Tibial nerve (tissue), 4 donors: Measurements from ENCODE around the gene CCNQ. TPM values are rescaled to one million over a fixed set of nuclear protein-coding genes. Genes with fewer than 3 reads are reported as not detected.

ENCODE experiments used
- DNase-seq, 2 donors: peaks; one replicate each; pipeline ENCODE4 v3.0.0-alpha.2; 2019; ENCODE audit warnings: low spot score in 2 of 2
- H3K27ac ChIP-seq, 4 donors: fragments of 200-600 bp; sonication (generic) in 3 of 4; one replicate each; pipeline ENCODE4 v1.5.1; 2017 to 2019; ENCODE audit warnings: mild to moderate bottlenecking in 1 of 4
- H3K27me3 ChIP-seq, 2 donors: fragments of 200-600 bp; sonication (generic) in 1 of 2; one replicate each; pipeline versions ENCODE4 v1.5.1 to v1.6.0; 2017 to 2019
- H3K36me3 ChIP-seq, 3 donors: fragments of 200-600 bp; sonication (generic); one replicate each; pipeline ENCODE4 v1.5.1; 2018 to 2019
- H3K4me1 ChIP-seq, 4 donors: fragments of 200-600 bp; sonication (generic) in 3 of 4; one replicate each; pipeline ENCODE4 v1.5.1; 2017 to 2019
- H3K4me3 ChIP-seq, 4 donors: fragments of 200-600 bp; sonication (generic) in 3 of 4; one replicate each; pipeline ENCODE4 v1.5.1; 2017 to 2019; ENCODE audit warnings: mild to moderate bottlenecking in 1 of 4, moderate library complexity in 1 of 4
- H3K9me3 ChIP-seq, 4 donors: fragments of 200-600 bp; sonication (generic) in 3 of 4; one replicate each; pipeline ENCODE4 v1.5.1; 2017 to 2019
- EP300 ChIP-seq, 2 donors: sonication (generic); formaldehyde crosslinking; IDR thresholded peaks; one replicate each; pipeline ENCODE4 v1.6.1; 2017; ENCODE audit warnings: antibody characterized with exemption in 2 of 2, mild to moderate bottlenecking in 1 of 2
- POLR2A ChIP-seq, 2 donors: fragments of 450-650 bp; IDR thresholded peaks; one replicate each; pipeline ENCODE4 v1.6.1; 2017; ENCODE audit warnings: antibody characterized with exemption in 2 of 2, mild to moderate bottlenecking in 2 of 2, moderate library complexity in 2 of 2
- WGBS, 2 donors: methylation state at CpG; one replicate each; pipeline ENCODE4 v1.1.5; 2018; 5-methylcytosine and 5-hydroxymethylcytosine counted together
- total RNA-seq, 4 donors: library from RNA; depleted of rRNA; stranded (reverse); fragments of >200 nt; gene quantifications; one replicate each; pipeline ENCODE4 v1.1.0, GENCODE V29; 2016
- TF ChIP-seq, protein P1 (sequence below), 5 experiments: fragments of 200-600 bp in 3 of 5; fragments of 450-650 bp in 2 of 5; sonication (generic) in 3 of 5; IDR thresholded peaks; one replicate each; pipeline ENCODE4 v1.5.1; 2016 to 2019; ENCODE audit warnings: antibody characterized with exemption in 5 of 5, mild to moderate bottlenecking in 3 of 5, moderate library complexity in 2 of 5

The CCNQ gene
- total RNA-seq, 4 donors from 2014 or later: 26.4 to 36.9 (median 32.2) TPM

DNA sequence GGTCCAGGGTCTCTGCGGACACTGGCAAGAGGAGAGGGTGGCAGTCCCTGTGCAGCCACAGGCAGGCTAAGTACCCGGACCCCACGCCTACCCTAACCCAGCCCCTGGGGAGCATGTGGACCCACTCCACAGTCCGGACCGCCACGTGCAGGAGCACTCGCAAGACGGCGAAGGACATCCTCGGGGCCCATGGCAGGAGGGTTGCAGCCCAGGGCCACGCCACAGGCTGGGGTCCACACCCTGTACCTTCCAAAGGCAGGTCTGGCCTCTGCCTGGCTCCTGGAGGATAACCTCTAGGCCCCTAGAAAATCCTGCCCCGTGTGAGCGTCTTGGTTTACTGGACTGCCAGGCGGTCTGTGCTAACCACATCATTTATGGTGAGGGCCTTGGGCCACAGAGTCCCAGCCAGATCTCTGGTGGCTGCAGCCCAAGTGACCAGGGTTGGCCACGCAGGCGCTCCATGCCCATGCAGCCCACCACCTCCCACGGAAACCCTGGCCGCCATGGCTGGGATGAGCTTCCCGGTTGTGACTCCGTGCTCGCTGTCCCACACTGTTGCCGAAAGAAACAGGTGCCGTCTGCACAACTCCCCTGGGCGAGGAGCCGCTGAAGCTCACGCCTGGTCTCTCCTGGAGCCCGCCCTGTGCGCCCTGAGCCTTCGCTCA is 10.0 kb downstream of the CCNQ start:
- Histone ChIP-seq H3K27ac (no peak overlapping the region), H3K9me3 (no peaks in the 10 kb centered on the region), H3K4me3 (no peak overlapping the region), H3K27me3 (no peaks in the 10 kb centered on the region), H3K36me3 (peaks cover 0 to 68% (median 0%) of the 10 kb centered on the region in 3 donors), H3K4me1 (no peaks in the 10 kb centered on the region)
- DNase-seq: no peak
- TF ChIP-seq, protein P1, sequence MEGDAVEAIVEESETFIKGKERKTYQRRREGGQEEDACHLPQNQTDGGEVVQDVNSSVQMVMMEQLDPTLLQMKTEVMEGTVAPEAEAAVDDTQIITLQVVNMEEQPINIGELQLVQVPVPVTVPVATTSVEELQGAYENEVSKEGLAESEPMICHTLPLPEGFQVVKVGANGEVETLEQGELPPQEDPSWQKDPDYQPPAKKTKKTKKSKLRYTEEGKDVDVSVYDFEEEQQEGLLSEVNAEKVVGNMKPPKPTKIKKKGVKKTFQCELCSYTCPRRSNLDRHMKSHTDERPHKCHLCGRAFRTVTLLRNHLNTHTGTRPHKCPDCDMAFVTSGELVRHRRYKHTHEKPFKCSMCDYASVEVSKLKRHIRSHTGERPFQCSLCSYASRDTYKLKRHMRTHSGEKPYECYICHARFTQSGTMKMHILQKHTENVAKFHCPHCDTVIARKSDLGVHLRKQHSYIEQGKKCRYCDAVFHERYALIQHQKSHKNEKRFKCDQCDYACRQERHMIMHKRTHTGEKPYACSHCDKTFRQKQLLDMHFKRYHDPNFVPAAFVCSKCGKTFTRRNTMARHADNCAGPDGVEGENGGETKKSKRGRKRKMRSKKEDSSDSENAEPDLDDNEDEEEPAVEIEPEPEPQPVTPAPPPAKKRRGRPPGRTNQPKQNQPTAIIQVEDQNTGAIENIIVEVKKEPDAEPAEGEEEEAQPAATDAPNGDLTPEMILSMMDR (IDR thresholded peaks at IDR 0.05): no peak
- no peak for TF ChIP-seq POLR2A (IDR thresholded peaks at IDR 0.05)
- no peak for TF ChIP-seq EP300 (IDR thresholded peaks at IDR 0.05)
- WGBS, 2 donors: 96 to 100% methylated on average over 5 to 26 of the region's 29 CpGs

DNA sequence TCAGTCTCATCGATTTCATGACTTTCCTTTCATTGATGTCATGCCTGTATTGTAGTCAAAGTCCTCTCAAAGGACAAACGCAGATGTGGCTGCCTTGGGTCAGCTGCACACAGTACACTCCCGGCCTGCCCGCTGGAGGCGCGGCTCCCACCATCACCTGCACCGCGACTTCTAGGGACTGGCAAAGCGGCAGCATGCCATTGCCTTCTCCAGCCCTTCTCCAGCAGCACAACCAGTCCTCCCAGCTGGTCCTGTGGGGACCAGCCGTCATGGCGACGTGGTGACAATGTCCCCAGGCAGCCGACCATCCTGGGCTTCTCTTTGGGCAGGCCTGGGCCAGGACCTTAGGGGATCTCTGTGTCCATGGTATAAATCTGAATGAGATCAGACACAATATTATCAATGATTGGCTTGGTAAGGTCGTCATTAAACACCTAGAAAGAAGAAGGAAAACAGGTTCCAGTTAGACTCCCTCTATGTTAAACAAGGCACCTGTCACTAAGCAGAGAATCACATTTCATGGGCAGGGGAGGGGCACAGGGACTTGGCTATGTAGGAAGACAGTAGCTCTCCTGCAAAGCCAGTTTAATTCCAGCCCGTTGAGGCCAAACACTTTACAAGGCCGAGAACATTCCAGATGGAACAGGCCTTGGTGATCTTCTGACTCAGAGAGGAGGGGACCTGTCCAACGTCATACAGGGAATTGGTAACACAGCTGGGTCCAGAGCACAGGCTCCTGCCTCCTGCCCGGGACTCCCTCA is 10.7 kb downstream of the CCNQ start:
- TF ChIP-seq, protein P1 (IDR thresholded peaks at IDR 0.05): no peak
- no peak for TF ChIP-seq EP300 (IDR thresholded peaks at IDR 0.05)
- TF ChIP-seq POLR2A (IDR thresholded peaks at IDR 0.05): no peak
- WGBS, 2 donors: 91 to 92% methylated on average over 17 to 18 of the region's 18 CpGs
- no peak for DNase-seq
- no peak overlapping the region for H3K4me3 ChIP-seq
- H3K27ac ChIP-seq: no peak overlapping the region
- peaks cover 0 to 61% (median 0%) of the 10 kb centered on the region in 3 donors for H3K36me3 ChIP-seq
- H3K9me3 ChIP-seq: no peaks in the 10 kb centered on the region
- no peaks in the 10 kb centered on the region for H3K27me3 ChIP-seq
- no peaks in the 10 kb centered on the region for H3K4me1 ChIP-seq

DNA sequence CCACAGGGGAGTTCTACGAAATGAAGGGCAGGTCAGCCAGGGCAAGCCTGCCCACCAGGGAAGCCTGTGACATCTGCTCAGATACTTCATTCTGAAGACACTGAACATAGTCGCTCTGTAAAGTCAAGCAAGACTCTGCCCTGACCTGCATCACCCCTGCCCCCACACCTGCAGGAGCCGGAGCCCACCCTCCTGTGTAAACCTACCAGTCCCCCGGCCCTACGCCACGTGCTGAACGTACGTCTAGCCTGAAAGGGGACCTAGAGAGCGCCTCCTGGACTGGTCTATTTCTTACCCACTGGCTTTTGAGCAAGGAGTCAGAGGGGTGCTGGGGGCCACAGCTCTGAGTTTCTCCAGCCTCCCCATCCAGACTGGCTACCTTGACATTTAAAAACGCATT is 11.6 kb downstream of the CCNQ start:
- peaks cover 0 to 52% (median 0%) of the 10 kb centered on the region in 3 donors for H3K36me3 ChIP-seq
- H3K27ac ChIP-seq: no peak overlapping the region
- WGBS, 2 donors: 92 to 99% methylated on average over 10 of the region's 10 CpGs
- no peaks in the 10 kb centered on the region for H3K27me3 ChIP-seq
- H3K9me3 ChIP-seq: no peaks in the 10 kb centered on the region
- DNase-seq: no peak
- TF ChIP-seq, protein P1 (IDR thresholded peaks at IDR 0.05): no peak
- no peak for TF ChIP-seq EP300 (IDR thresholded peaks at IDR 0.05)
- TF ChIP-seq POLR2A (IDR thresholded peaks at IDR 0.05): no peak
- H3K4me3 ChIP-seq: no peak overlapping the region
- no peaks in the 10 kb centered on the region for H3K4me1 ChIP-seq

DNA sequence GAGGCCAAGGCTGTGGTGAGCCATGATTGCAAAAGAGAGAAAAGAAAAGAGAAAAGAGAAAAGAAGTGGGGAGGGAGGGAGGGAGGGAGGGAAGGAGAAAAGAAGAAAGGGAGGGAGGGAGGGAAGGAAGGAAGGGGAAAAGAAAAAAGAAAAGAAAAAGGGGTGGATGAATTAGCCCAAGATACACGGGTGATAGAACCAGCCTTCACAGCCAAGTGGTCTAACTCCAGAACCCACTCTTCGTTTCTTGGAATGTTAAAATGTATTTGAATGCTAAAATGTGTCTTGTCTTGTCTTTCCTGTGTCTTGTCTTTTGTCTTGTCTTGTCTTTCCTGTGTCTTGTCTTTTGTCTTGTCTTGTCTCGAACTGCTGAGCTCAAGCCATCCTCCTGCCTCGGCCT is 13.1 kb downstream of the CCNQ start:
- no peak for TF ChIP-seq POLR2A (IDR thresholded peaks at IDR 0.05)
- no peak for TF ChIP-seq EP300 (IDR thresholded peaks at IDR 0.05)
- TF ChIP-seq, protein P1 (IDR thresholded peaks at IDR 0.05): no peak
- Histone ChIP-seq H3K36me3 (peaks cover 0 to 37% (median 0%) of the 10 kb centered on the region in 3 donors), H3K27me3 (peaks cover 0 to 6% of the 10 kb centered on the region in 2 donors), H3K27ac (no peak overlapping the region), H3K4me3 (no peak overlapping the region), H3K9me3 (no peaks in the 10 kb centered on the region), H3K4me1 (no peaks in the 10 kb centered on the region)
- 77 to 86% methylated on average over 4 of the region's 4 CpGs for WGBS, 2 donors
- DNase-seq: no peak

DNA sequence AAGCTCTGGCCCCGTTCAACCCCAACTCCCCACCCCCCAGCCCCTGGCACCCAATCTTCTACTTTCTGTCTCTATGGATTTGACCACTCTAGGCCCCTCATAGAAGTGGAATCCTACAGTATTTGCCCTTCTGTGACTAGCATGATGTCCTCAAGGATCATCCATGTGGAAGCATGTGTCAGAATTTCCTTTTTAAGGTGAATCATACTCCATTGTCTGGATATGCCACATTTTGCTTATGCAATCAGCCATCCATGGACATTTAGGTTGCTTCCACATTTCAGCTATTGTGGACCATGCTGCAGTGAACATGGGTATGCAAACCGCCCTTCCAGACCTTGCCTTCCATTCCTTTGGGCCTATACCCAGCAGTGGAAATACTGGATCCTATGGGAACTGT is 15.5 kb downstream of the CCNQ start:
- Histone ChIP-seq H3K27me3 (peaks cover 0 to 6% of the 10 kb centered on the region in 2 donors), H3K27ac (no peak overlapping the region), H3K4me3 (no peak overlapping the region), H3K4me1 (no peaks in the 10 kb centered on the region), H3K9me3 (no peaks in the 10 kb centered on the region), H3K36me3 (peaks cover 0 to 17% (median 0%) of the 10 kb centered on the region in 3 donors)
- TF ChIP-seq POLR2A (IDR thresholded peaks at IDR 0.05) (no peak), EP300 (IDR thresholded peaks at IDR 0.05) (no peak)
- TF ChIP-seq, protein P1 (IDR thresholded peaks at IDR 0.05): no peak
- 56 to 86% methylated on average over 2 of the region's 2 CpGs for WGBS, 2 donors
- no peak for DNase-seq
